ENCODE measurements around the gene DDX60.

- TF ChIP-seq EZH2 (IDR thresholded peaks at IDR 0.05; ENCODE audit: low read length, unreplicated experiment) (no peak), CTCF (conservative IDR thresholded peaks at IDR 0.05; ENCODE audit: low read depth, low read length) (no peak), EZH2phosphoT487 (IDR thresholded peaks at IDR 0.05; ENCODE audit: borderline replicate concordance, low read length) (no peak)
Observed at GRCh38 chr4:168367065-168367464, 48.5 kb upstream of the DDX60 start.

Measured in PC-3 (cell line).